ENCODE measurements around the gene MAFB. TPM values are rescaled to one million over a fixed set of nuclear protein-coding genes. Genes with fewer than 3 reads are reported as not detected.

MAFB gene
- total and polyA plus RNA-seq, 9 of the 15 experiments (the other 6 are each of a cell fraction or from before 2014, with no cell fraction given): 0.04 TPM; not detected in 8

- CTCF ChIA-PET (ENCODE audit: low intra/inter-chr PET ratio): no interaction called here
- Histone ChIP-seq H3K4me3 (no peak overlapping the region), H2AFZ (ENCODE audit: low read depth, low read length) (no peak overlapping the region), H4K20me1 (replicated peaks; ENCODE audit: control insufficient read depth, insufficient read depth, low read length) (no peaks in the 10 kb centered on the region), H3K9me3 (replicated peaks; ENCODE audit: control insufficient read depth, insufficient read depth, low read depth, low read length) (no peaks in the 10 kb centered on the region), H3K9ac (ENCODE audit: insufficient read depth in 1 of 2, low read depth in 2 of 2, low read length in 2 of 2) (0 out of 4 replicates have a peak overlapping the region, but pooled peaks of 1 of the 2 experiments have one; percentile 13), H3K79me2 (ENCODE audit: control insufficient read depth, insufficient read depth, low read length) (no peaks in the 10 kb centered on the region), H3K4me2 (ENCODE audit: insufficient read depth, low read length) (no peak overlapping the region), H3K36me3 (ENCODE audit: control insufficient read depth, insufficient read depth, low read length) (no peaks in the 10 kb centered on the region), H3K9me1 (ENCODE audit: control insufficient read depth, insufficient read depth, low read length) (no peaks in the 10 kb centered on the region), H3K27ac (ENCODE audit: extremely low read depth, low read depth, low read length) (no peak overlapping the region), H3K4me1 (replicated peaks in 1 of 2; ENCODE audit: control insufficient read depth in 2 of 2, insufficient read depth in 2 of 2, low read length in 2 of 2) (no peaks in the 10 kb centered on the region), H3K27me3 (ENCODE audit: control insufficient read depth in 2 of 2, insufficient read depth in 2 of 2, low read length in 2 of 2) (peaks cover 2 to 12% of the 10 kb centered on the region in 2 experiments; a peak in 3 of 5 replicates)
- intact Hi-C loops (cut with micrococcal nuclease): no loop called here
- no TSS peak for BruUV-seq (replicated peaks)
- POLR2A ChIA-PET: interaction anchor here (0.6 kb wide), 1 partner anchor 74 kb away, joined by 3 read pairs; no protein-coding TSS in a partner anchor
- in situ Hi-C loops (cut with MboI): no loop called here
- ATAC-seq (no peak), DNase-seq (ENCODE audit: extremely low read depth in 1 of 4, low spot score in 3 of 4) (no peak), FAIRE-seq (no peak)
- WGBS (ENCODE audit: insufficient coverage, low coverage, missing lambda C conversion rate): 3% methylated on average over 3 of the region's 3 CpGs
- no peak for TF ChIP-seq E2F3 (CRISPR knock-in tag; IDR thresholded peaks at IDR 0.05)
- no peak for TF ChIP-seq C11orf30 (IDR thresholded peaks at IDR 0.05; ENCODE audit: low read depth)
- TF ChIP-seq SMARCC2 (IDR thresholded peaks at IDR 0.05; ENCODE audit: low read depth): no peak
- TF ChIP-seq BMI1 (IDR thresholded peaks at IDR 0.05; ENCODE audit: low read length): no peak
- TF ChIP-seq ZNF79 (CRISPR knock-in tag; IDR thresholded peaks at IDR 0.05; ENCODE audit: low read depth): no peak
- no peak for TF ChIP-seq PYGO2 (tag; IDR thresholded peaks at IDR 0.05)
- no peak for TF ChIP-seq ZNF445 (CRISPR knock-in tag; IDR thresholded peaks at IDR 0.05; ENCODE audit: low read depth)
- no peak for TF ChIP-seq U2AF2 (optimal IDR thresholded peaks at IDR 0.05; ENCODE audit: low read depth, low read length)
- TF ChIP-seq RAD21 (CRISPR knock-in tag; conservative IDR thresholded peaks at IDR 0.05 in 1 of 2, IDR thresholded peaks at IDR 0.05 in 1 of 2): no peak
- no peak for TF ChIP-seq ZNF253 (CRISPR knock-in tag; conservative IDR thresholded peaks at IDR 0.05)
- no peak for TF ChIP-seq ZNF695 (CRISPR knock-in tag; IDR thresholded peaks at IDR 0.05)
- TF ChIP-seq ZBTB7A (IDR thresholded peaks at IDR 0.05; ENCODE audit: borderline replicate concordance, control insufficient read depth, low read depth, low read length): no peak
- TF ChIP-seq IFI16 (CRISPR knock-in tag; IDR thresholded peaks at IDR 0.05): no peak
- no peak for TF ChIP-seq STAG1 (CRISPR knock-in tag; IDR thresholded peaks at IDR 0.05; ENCODE audit: borderline replicate concordance)
- no peak for TF ChIP-seq ZNF77 (CRISPR knock-in tag; IDR thresholded peaks at IDR 0.05)
Measured at GRCh38 chr20:40669692-40670091, 19.3 kb downstream of the MAFB start.
